GM18517 (cell line): Measurements from ENCODE around the gene FILIP1L.
"Not testable (repeated sequence)": the region's sequence is repeated elsewhere in the genome, so short reads cannot be mapped to it uniquely, and the experiment has no call there.

Experiments
- ATAC-seq: cut with Tn5 transposase; IDR thresholded peaks from one replicate; pipeline ENCODE4 v1.9.1; 2021; ENCODE audit warnings: mild to moderate bottlenecking, moderate library complexity; ENCODE audit not compliant: unreplicated experiment

The FILIP1L gene

DNA sequence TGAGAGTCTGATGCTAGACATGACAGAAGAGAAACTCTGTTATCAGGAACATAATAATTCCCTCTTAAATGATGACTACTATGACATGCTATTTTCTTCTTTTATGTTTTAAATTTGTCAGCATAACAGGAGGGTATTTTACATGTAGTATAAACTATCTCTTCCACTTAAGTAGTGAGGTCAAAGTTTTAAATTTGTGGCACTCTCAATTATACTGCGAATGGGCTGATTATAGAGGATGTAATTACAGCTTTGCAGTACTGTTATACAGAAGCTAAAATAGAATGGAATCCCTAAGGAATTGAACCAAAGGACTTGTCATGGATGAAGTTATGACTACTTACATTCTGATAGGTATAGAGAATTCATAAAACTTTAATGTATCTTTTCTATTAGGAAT, 262.3 kb downstream of the FILIP1L start:
- ATAC-seq, result no peak

- ATAC-seq, result no peak
Measured at GRCh38 chr3:99850608-99851007, 263.7 kb downstream of the FILIP1L start.

GRCh38 chr3:99848433-99848832, 265.9 kb downstream of the FILIP1L start:
- ATAC-seq, result no peak

GRCh38 chr3:99846477-99847160, 267.7 kb downstream of the FILIP1L start:
- ATAC-seq, result no peak

- ATAC-seq, result no peak
Measured at GRCh38 chr3:99845999-99846398, 268.3 kb downstream of the FILIP1L start.

DNA sequence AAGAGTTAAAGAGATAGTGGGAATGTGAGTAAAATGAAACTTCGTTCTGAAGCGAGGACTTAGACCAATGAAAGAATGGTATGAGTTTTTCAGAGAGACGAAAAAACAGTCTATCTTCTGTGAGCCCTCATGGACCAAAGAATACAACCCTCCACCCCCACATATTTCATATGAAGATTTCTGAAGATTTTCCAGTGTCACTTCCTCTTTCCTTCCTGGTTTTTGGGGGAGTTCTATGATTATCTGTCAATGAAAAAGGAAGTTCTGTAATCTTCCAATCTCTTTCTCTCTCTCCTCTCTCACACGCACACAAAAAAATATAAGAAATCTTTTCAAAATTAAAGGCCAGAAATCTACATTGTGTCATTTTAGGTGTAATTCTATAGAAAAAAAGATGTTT, 269.0 kb downstream of the FILIP1L start:
- no peak for ATAC-seq

GRCh38 chr3:99843590-99844258, 270.6 kb downstream of the FILIP1L start:
- ATAC-seq, result peak; percentile 15

- peak; percentile 60 for ATAC-seq
Measured at GRCh38 chr3:99842826-99843589, 271.3 kb downstream of the FILIP1L start.

DNA sequence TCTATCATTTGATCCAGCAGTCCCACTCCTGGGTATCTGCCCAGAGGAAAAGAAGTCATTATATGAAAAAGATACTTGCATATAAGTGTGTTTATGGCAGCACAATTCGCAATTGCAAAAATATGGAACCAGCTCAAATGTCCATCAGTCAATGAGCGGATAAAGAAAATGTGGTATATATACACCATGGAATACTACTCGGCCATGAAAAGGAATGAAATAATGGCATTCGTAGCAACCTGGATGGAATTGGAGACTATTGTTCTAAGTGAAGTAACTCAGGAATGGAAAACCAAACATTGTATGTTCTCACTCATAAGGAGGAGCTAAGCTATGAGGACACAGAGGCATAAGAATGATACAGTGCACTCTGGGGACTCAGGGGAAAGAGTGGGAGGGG, 272.4 kb downstream of the FILIP1L start:
- not testable (repeated sequence) for ATAC-seq

- no peak for ATAC-seq
Measured at GRCh38 chr3:99839613-99840012, 274.7 kb downstream of the FILIP1L start.

- no peak for ATAC-seq
Measured at GRCh38 chr3:99838755-99839154, 275.5 kb downstream of the FILIP1L start.

DNA sequence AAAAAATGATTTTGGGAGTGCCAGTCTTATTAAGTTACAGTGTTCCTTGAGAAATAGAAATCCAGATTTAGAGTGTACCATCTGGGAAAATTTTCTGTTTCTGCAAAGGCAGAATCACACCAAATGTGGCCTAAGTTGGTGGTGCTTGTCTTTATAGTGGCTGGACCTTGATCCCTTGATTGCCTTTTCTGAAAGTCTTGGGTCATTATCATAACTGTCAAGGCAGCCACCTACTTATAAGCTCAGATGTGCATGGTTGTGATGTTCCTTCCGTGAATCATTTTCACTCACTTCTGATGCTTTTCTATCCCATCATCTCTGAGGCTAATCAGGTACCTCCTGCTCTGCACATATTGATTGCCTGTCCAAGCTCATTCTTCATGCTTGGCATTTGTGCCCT, 276.6 kb downstream of the FILIP1L start:
- ATAC-seq, result no peak

DNA sequence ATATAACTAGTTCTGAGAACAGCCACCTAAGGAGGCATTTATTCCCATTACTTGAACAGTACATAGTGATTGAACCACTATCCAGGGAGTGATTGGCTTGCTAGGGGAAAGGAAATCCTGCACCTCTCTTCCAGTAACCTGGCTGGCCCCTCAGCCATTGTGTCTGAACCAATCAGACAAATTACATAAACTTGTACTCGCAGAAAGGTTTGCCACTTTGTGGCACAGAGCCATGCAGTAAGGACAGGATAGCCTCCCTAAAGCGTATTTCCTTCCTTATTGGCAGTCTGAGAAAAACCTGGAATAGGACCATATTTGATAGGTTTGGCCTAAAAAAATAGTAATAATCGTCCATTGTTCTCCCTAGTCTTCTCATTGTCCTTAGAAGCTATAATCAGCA, 277.6 kb downstream of the FILIP1L start:
- ATAC-seq, result no peak

- ATAC-seq, result no peak
Measured at GRCh38 chr3:99834211-99834957, 279.9 kb downstream of the FILIP1L start.

- ATAC-seq, result no peak
Measured at GRCh38 chr3:99833617-99834205, 280.6 kb downstream of the FILIP1L start.

DNA sequence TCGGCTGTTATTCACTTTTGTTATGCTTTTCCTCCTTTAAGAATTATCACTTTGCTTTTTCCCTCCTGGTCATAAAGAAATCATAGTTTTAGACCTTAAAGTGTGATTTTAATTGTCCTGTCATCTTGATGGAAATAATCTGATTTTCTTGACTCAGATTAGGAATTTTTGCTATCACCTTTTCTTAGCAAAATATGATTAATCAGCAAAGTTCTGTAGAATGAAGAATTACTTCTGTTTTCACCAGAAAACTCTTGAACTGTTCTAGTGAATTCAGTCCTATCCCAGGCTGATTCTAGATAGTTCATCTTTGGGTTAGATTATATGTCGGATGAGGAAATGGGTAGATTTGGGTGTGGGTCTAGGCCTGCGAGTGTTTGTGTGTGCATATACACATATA, 284.5 kb downstream of the FILIP1L start:
- ATAC-seq, result no peak

DNA sequence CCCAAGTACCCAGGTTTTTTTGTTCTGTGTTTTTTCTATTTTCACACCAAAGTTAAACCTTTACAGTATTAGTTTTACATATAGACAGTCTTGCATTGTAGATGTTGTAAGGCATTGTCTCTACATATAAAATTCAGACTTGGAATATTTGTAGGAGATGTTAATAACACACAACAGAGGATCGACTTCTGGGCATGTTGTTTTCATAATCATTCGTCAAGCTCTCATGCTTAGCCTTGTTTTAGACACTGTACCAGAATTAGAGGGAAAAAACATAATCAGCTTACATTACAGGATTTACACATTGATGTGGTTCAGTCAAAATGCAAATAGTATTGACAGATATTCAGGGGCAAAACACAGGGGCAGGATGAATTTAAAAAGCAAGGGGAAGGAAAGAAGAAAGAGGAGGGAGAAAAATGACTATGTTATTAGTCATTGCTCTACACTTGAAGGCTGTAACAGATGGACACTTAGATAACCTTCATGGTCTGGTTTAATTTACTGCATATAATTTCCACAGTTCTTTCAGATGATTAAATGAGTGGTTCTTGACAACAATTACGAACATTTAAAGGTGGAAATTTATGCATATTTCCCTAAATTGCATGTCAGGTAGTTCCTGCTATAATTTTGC, 289.2 kb downstream of the FILIP1L start:
- no peak for ATAC-seq

DNA sequence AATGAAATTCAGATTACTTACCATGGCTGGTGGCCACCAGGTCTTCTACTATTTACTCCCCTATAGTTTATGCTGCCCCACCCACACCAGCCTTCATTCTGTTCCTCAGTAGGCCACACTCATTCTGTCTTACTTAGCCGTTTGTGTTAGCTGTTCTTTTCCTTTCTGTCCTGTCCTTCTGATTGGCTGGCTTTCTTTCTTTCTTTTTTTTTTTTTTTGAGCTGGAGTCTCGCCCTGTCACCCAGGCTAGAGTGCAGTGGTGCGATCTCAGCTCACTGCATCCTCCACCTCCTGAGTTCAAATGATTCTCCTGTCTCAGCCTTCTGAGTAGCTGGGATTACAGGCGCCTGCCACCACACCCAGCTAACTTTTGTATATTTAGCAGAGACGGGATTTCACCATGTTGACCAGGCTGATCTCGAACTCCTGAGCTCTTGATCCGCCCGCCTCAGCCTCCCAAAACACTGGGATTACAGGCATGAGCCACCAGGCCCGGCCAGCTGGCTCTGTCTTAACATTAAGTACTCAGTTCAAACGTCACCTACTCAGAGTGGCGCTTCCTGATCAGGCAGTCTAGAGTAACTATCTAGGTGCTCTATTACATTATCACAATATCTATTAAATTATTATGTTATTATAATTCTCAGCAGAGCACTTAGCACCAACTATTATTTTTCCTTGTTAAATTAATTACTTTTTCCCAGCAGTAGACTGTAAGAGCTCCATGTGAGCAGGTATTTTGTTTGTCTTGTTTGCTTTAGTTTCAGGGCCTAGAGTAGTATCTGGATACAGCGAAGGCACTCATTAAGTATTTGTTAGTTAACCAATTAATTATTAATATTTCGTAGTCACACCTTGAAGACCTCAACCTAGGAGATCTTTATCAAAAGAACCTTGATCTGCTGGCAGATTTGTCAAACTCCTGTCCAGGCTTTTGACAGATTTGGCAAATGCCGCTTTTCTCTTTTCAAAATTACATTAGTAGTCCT, 290.3 kb downstream of the FILIP1L start:
- ATAC-seq, result no peak

GRCh38 chr3:99818818-99819217, 295.5 kb downstream of the FILIP1L start:
- ATAC-seq, result no peak
